ENCODE measurements around the gene USP3. TPM values are rescaled to one million over a fixed set of nuclear protein-coding genes. Genes with fewer than 3 reads are reported as not detected.

The USP3 gene
- 28.3 and 28.6 TPM in 2 replicates for polyA plus RNA-seq (2013)

- peak within 1 kb of the TSS; percentile 2 for H2BK12ac ChIP-seq (ENCODE audit: low read length)
- H4K8ac ChIP-seq (ENCODE audit: low read depth, low read length) = peak within 1 kb of the TSS; percentile 78
- peak within 1 kb of the TSS; percentile 52 for H2BK120ac ChIP-seq (ENCODE audit: insufficient read depth, low read length, poor library complexity)
- H3K4ac ChIP-seq (ENCODE audit: low read depth, low read length) = peak within 1 kb of the TSS; percentile 87
- peak within 1 kb of the TSS; percentile 78 for H4K91ac ChIP-seq (ENCODE audit: low read depth, low read length)
- H3K27ac ChIP-seq (ENCODE audit: low read depth, low read length) = peak within 1 kb of the TSS; percentile 62
- no peaks in the 10 kb centered on the region for H3K27me3 ChIP-seq (ENCODE audit: insufficient read depth, low read length)
- H3K79me1 ChIP-seq (ENCODE audit: low read length) = peaks cover 24% of the 10 kb centered on the region
- H3K18ac ChIP-seq (ENCODE audit: low read length) = peak within 1 kb of the TSS; percentile 38
- H3K4me1 ChIP-seq (ENCODE audit: control insufficient read depth in 1 of 2, insufficient read depth in 2 of 2, low read length in 2 of 2) = peaks cover 3 to 14% of the 10 kb centered on the region in 2 experiments
- H3K4me3 ChIP-seq (ENCODE audit: low read depth, low read length) = peak within 1 kb of the TSS; percentile 95
- DNase-seq = peak; percentile 92 to 98
- H3K4me2 ChIP-seq (ENCODE audit: low read length) = peak within 1 kb of the TSS; percentile 73
- H2BK5ac ChIP-seq (ENCODE audit: low read depth, low read length, poor library complexity) = peak within 1 kb of the TSS; percentile 42
- peak within 1 kb of the TSS; percentile 75 for H2AFZ ChIP-seq (ENCODE audit: insufficient read depth, low read length, poor library complexity)
- H2AK5ac ChIP-seq (ENCODE audit: low read length) = peak within 1 kb of the TSS; percentile 35
- H3K9ac ChIP-seq (ENCODE audit: low read length) = peak within 1 kb of the TSS; percentile 92
- H3K14ac ChIP-seq (ENCODE audit: low read length) = peak within 1 kb of the TSS; percentile 74
- H4K12ac ChIP-seq (ENCODE audit: low read depth, low read length) = peak within 1 kb of the TSS; percentile 57
- whole genome bisulfite sequencing (ENCODE audit: extremely low coverage, insufficient coverage, insufficient read length) = no CpG with 5 or more reads among the region's 88 CpGs
- no peak within 1 kb of the TSS for H3K23ac ChIP-seq (ENCODE audit: low read length)
- no peaks in the 10 kb centered on the region for H3K9me3 ChIP-seq (ENCODE audit: insufficient read depth, low read depth, low read length)
- no peaks in the 10 kb centered on the region for H3K36me3 ChIP-seq (ENCODE audit: control insufficient read depth in 1 of 2, insufficient read depth in 2 of 2, low read length in 2 of 2)
- peaks cover 12% of the 10 kb centered on the region for H3K79me2 ChIP-seq (ENCODE audit: control insufficient read depth, insufficient read depth, low read length, poor library complexity)
Observed at GRCh38 chr15:63504247-63504978, at the start of gene USP3. TSS of gene USP3 (plus strand) at chr15:63504593. CDS start at chr15:63504740, 147 bp downstream.

- Histone ChIP-seq H4K91ac (ENCODE audit: low read depth, low read length) (no peak overlapping the region), H3K4me1 (ENCODE audit: control insufficient read depth in 1 of 2, insufficient read depth in 2 of 2, low read length in 2 of 2) (no peaks in the 10 kb centered on the region)
- peak in 1 of 2 donors; percentile 14 for DNase-seq
Observed at GRCh38 chr15:63456258-63456657, 48.1 kb upstream of the USP3 start.

GRCh38 chr15:63457379-63457778 is 47.0 kb upstream of the USP3 start:
- H4K12ac ChIP-seq (ENCODE audit: low read depth, low read length) = no peak overlapping the region
- H2BK12ac ChIP-seq (ENCODE audit: low read length) = no peak overlapping the region
- H3K27me3 ChIP-seq (ENCODE audit: insufficient read depth, low read length) = no peaks in the 10 kb centered on the region
- no peak overlapping the region for H3K27ac ChIP-seq (ENCODE audit: low read depth, low read length)
- no peaks in the 10 kb centered on the region for H3K79me1 ChIP-seq (ENCODE audit: low read length)
- H3K4me2 ChIP-seq (ENCODE audit: low read length) = no peak overlapping the region
- H3K18ac ChIP-seq (ENCODE audit: low read length) = no peak overlapping the region
- no CpG with 5 or more reads among the region's 5 CpGs for WGBS (ENCODE audit: extremely low coverage, insufficient coverage, insufficient read length)
- no peak overlapping the region for H2BK5ac ChIP-seq (ENCODE audit: low read depth, low read length, poor library complexity)
- H2BK120ac ChIP-seq (ENCODE audit: insufficient read depth, low read length, poor library complexity) = no peak overlapping the region
- DNase-seq = no peak
- no peak overlapping the region for H3K4ac ChIP-seq (ENCODE audit: low read depth, low read length)
- no peaks in the 10 kb centered on the region for H3K36me3 ChIP-seq (ENCODE audit: control insufficient read depth in 1 of 2, insufficient read depth in 2 of 2, low read length in 2 of 2)
- peaks cover 10% of the 10 kb centered on the region for H3K9me3 ChIP-seq (ENCODE audit: insufficient read depth, low read depth, low read length)
- no peak overlapping the region for H2AFZ ChIP-seq (ENCODE audit: insufficient read depth, low read length, poor library complexity)
- no peak overlapping the region for H4K91ac ChIP-seq (ENCODE audit: low read depth, low read length)
- no peak overlapping the region for H3K23ac ChIP-seq (ENCODE audit: low read length)
- no peak overlapping the region for H3K4me3 ChIP-seq (ENCODE audit: low read depth, low read length)
- H3K79me2 ChIP-seq (ENCODE audit: control insufficient read depth, insufficient read depth, low read length, poor library complexity) = no peaks in the 10 kb centered on the region
- H3K14ac ChIP-seq (ENCODE audit: low read length) = no peak overlapping the region
- H3K4me1 ChIP-seq (ENCODE audit: control insufficient read depth in 1 of 2, insufficient read depth in 2 of 2, low read length in 2 of 2) = no peaks in the 10 kb centered on the region
- no peak overlapping the region for H2AK5ac ChIP-seq (ENCODE audit: low read length)
- H3K9ac ChIP-seq (ENCODE audit: low read length) = no peak overlapping the region
- no peak overlapping the region for H4K8ac ChIP-seq (ENCODE audit: low read depth, low read length)

More at GRCh38 chr15:63456258-63456657, 48.1 kb upstream of the USP3 start:
- no CpG with 5 or more reads among the region's 1 CpG for WGBS (ENCODE audit: extremely low coverage, insufficient coverage, insufficient read length)
- Histone ChIP-seq H3K27me3 (ENCODE audit: insufficient read depth, low read length) (no peaks in the 10 kb centered on the region), H2BK12ac (ENCODE audit: low read length) (no peak overlapping the region), H3K79me1 (ENCODE audit: low read length) (no peaks in the 10 kb centered on the region), H2BK120ac (ENCODE audit: insufficient read depth, low read length, poor library complexity) (no peak overlapping the region), H4K8ac (ENCODE audit: low read depth, low read length) (no peak overlapping the region), H4K12ac (ENCODE audit: low read depth, low read length) (no peak overlapping the region), H2BK5ac (ENCODE audit: low read depth, low read length, poor library complexity) (no peak overlapping the region), H3K27ac (ENCODE audit: low read depth, low read length) (no peak overlapping the region), H3K36me3 (ENCODE audit: control insufficient read depth in 1 of 2, insufficient read depth in 2 of 2, low read length in 2 of 2) (no peaks in the 10 kb centered on the region), H3K4ac (ENCODE audit: low read depth, low read length) (no peak overlapping the region), H3K23ac (ENCODE audit: low read length) (no peak overlapping the region), H3K14ac (ENCODE audit: low read length) (no peak overlapping the region), H3K9me3 (ENCODE audit: insufficient read depth, low read depth, low read length) (peaks cover 10% of the 10 kb centered on the region), H3K9ac (ENCODE audit: low read length) (no peak overlapping the region), H3K79me2 (ENCODE audit: control insufficient read depth, insufficient read depth, low read length, poor library complexity) (no peaks in the 10 kb centered on the region), H3K4me3 (ENCODE audit: low read depth, low read length) (no peak overlapping the region), H2AK5ac (ENCODE audit: low read length) (no peak overlapping the region), H3K4me2 (ENCODE audit: low read length) (no peak overlapping the region), H2AFZ (ENCODE audit: insufficient read depth, low read length, poor library complexity) (no peak overlapping the region), H3K18ac (ENCODE audit: low read length) (no peak overlapping the region)

GRCh38 chr15:63458026-63458425 is 46.4 kb upstream of the USP3 start:
- Histone ChIP-seq H3K27me3 (ENCODE audit: insufficient read depth, low read length) (no peaks in the 10 kb centered on the region), H3K9ac (ENCODE audit: low read length) (no peak overlapping the region), H3K27ac (ENCODE audit: low read depth, low read length) (no peak overlapping the region), H3K18ac (ENCODE audit: low read length) (no peak overlapping the region), H2AFZ (ENCODE audit: insufficient read depth, low read length, poor library complexity) (no peak overlapping the region), H2BK120ac (ENCODE audit: insufficient read depth, low read length, poor library complexity) (no peak overlapping the region), H3K4me1 (ENCODE audit: control insufficient read depth in 1 of 2, insufficient read depth in 2 of 2, low read length in 2 of 2) (no peaks in the 10 kb centered on the region), H3K4me2 (ENCODE audit: low read length) (no peak overlapping the region), H3K14ac (ENCODE audit: low read length) (no peak overlapping the region), H3K79me2 (ENCODE audit: control insufficient read depth, insufficient read depth, low read length, poor library complexity) (no peaks in the 10 kb centered on the region), H3K23ac (ENCODE audit: low read length) (no peak overlapping the region), H4K91ac (ENCODE audit: low read depth, low read length) (no peak overlapping the region), H2BK12ac (ENCODE audit: low read length) (no peak overlapping the region), H3K4me3 (ENCODE audit: low read depth, low read length) (no peak overlapping the region), H3K9me3 (ENCODE audit: insufficient read depth, low read depth, low read length) (peaks cover 10% of the 10 kb centered on the region), H3K36me3 (ENCODE audit: control insufficient read depth in 1 of 2, insufficient read depth in 2 of 2, low read length in 2 of 2) (no peaks in the 10 kb centered on the region), H3K79me1 (ENCODE audit: low read length) (no peaks in the 10 kb centered on the region), H4K12ac (ENCODE audit: low read depth, low read length) (no peak overlapping the region), H2AK5ac (ENCODE audit: low read length) (no peak overlapping the region), H2BK5ac (ENCODE audit: low read depth, low read length, poor library complexity) (no peak overlapping the region), H4K8ac (ENCODE audit: low read depth, low read length) (no peak overlapping the region), H3K4ac (ENCODE audit: low read depth, low read length) (no peak overlapping the region)
- DNase-seq = no peak
- no CpG with 5 or more reads among the region's 5 CpGs for WGBS (ENCODE audit: extremely low coverage, insufficient coverage, insufficient read length)
